Right lobe of liver (tissue), 6 donors: ENCODE measurements around the gene CAB39L. TPM values are rescaled to one million over a fixed set of nuclear protein-coding genes. Genes with fewer than 3 reads are reported as not detected.

ENCODE experiments used
- ATAC-seq, 4 donors: fragments of 200-7000 bp; cut with Tn5 transposase; one replicate each; pipeline ENCODE4 v1.9.1; 2020; ENCODE audit warnings: mild to moderate bottlenecking in 4 of 4, moderate library complexity in 4 of 4
- DNase-seq, 3 donors: peaks; one replicate each; pipeline ENCODE4 v3.0.0-alpha.2; 2020
- H3K27ac ChIP-seq, 3 donors: fragments of 200-600 bp; one replicate each; pipeline ENCODE4 v1.8.0; 2022
- H3K27me3 ChIP-seq, 2 donors: fragments of 200-600 bp; one replicate each; pipeline ENCODE4 v1.8.0; 2022
- H3K36me3 ChIP-seq, 4 donors: fragments of 200-600 bp; sonication (generic) in 1 of 4; one replicate each; pipeline versions ENCODE4 v1.5.1 to v1.8.0; 2017 to 2022; ENCODE audit warnings: control low read depth in 1 of 4
- H3K4me1 ChIP-seq, 4 donors: fragments of 200-600 bp; sonication (generic) in 1 of 4; one replicate each; pipeline versions ENCODE4 v1.5.1 to v1.8.0; 2017 to 2022; ENCODE audit warnings: control low read depth in 1 of 4
- H3K4me3 ChIP-seq, 3 donors: fragments of 200-600 bp; one replicate each; pipeline ENCODE4 v1.8.0; 2022
- H3K9me3 ChIP-seq, 4 donors: fragments of 200-600 bp; sonication (generic) in 1 of 4; one replicate each; pipeline versions ENCODE4 v1.5.1 to v1.8.0; 2017 to 2022; ENCODE audit warnings: control low read depth in 1 of 4
- POLR2A ChIP-seq: fragments of 450-650 bp; IDR thresholded peaks from one replicate; pipeline ENCODE4 v1.6.1; 2017; ENCODE audit warnings: antibody characterized with exemption, mild to moderate bottlenecking
- WGBS: methylation state at CpG from one replicate; pipeline ENCODE4 v1.1.6; 2018; ENCODE audit warnings: low coverage, low lambda C conversion rate; ENCODE audit not compliant: insufficient coverage; ENCODE audit errors: missing lambda C conversion rate; 5-methylcytosine and 5-hydroxymethylcytosine counted together
- intact Hi-C, 2 donors: fragments of 100-400 bp; cut with DNase I; formaldehyde crosslinking; loops; one replicate each; pipeline versions ENCODE4 v1.11.2 to v1.14.1; 2022
- total RNA-seq, 6 experiments: library from RNA; depleted of rRNA in 2 of 6; stranded (reverse); fragments of >200 nt in 2 of 6; fragmentation: NEBNext Ultra II Directional in 3 of 6; extraction: Animal tissue kit (Norgen Biotek cat#: 25700) in 3 of 6; gene quantifications; one replicate each; pipeline versions ENCODE4 v1.1.0 to v1.2.4, GENCODE V29; 2016 to 2023
- TF ChIP-seq, protein P1 (sequence below), 4 donors: fragments of 200-600 bp in 3 of 4; fragments of 450-650 bp in 1 of 4; IDR thresholded peaks; one replicate each; pipeline versions ENCODE4 v1.5.1 to v1.8.0; 2016 to 2022; ENCODE audit warnings: antibody characterized with exemption in 4 of 4, mild to moderate bottlenecking in 2 of 4
- donor health status: DM: no; HTN: yes; CAD: no.
- donor health status: DM: no; HTN: no; CAD: no.
- donor health status: DM: no; HTN: no; CAD: no.
- donor health status: DM: no; HTN: yes; CAD: no.
- donor health status: DM: no; HTN: yes; CAD: no.

The CAB39L gene
- total RNA-seq, 6 experiments from 2014 or later, result 1.9 to 4.1 (median 2.8) TPM

DNA sequence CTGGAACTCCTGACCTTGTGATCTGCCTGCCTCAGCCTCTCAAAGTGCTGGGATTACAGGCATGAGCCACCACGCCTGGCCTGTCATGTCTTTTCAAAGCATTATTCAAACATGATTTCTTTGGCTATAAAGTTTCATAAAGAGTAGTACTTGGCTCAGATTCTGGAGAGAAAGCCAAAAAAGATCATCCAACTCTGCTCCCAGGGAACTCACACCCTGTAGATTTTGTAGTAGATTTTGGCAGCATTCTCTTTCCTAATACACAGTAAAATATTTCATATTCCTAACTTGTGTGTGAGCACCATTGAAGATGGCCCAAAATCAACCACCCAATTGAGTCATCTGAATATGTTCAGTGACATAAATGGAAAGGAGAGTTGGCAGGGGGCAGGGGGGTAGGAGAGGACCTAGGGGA lies 48.4 kb downstream of the CAB39L start:
- Histone ChIP-seq H3K27ac (no peak overlapping the region), H3K36me3 (no peaks in the 10 kb centered on the region), H3K9me3 (no peaks in the 10 kb centered on the region), H3K4me1 (no peaks in the 10 kb centered on the region), H3K27me3 (no peaks in the 10 kb centered on the region), H3K4me3 (no peak overlapping the region)
- WGBS, result 100% methylated on average over 1 of the region's 1 CpG
- TF ChIP-seq, protein P1, sequence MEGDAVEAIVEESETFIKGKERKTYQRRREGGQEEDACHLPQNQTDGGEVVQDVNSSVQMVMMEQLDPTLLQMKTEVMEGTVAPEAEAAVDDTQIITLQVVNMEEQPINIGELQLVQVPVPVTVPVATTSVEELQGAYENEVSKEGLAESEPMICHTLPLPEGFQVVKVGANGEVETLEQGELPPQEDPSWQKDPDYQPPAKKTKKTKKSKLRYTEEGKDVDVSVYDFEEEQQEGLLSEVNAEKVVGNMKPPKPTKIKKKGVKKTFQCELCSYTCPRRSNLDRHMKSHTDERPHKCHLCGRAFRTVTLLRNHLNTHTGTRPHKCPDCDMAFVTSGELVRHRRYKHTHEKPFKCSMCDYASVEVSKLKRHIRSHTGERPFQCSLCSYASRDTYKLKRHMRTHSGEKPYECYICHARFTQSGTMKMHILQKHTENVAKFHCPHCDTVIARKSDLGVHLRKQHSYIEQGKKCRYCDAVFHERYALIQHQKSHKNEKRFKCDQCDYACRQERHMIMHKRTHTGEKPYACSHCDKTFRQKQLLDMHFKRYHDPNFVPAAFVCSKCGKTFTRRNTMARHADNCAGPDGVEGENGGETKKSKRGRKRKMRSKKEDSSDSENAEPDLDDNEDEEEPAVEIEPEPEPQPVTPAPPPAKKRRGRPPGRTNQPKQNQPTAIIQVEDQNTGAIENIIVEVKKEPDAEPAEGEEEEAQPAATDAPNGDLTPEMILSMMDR (IDR thresholded peaks at IDR 0.05), result no peak
- DNase-seq, result no peak
- no peak for ATAC-seq
- intact Hi-C loops, result no loop called here

DNA sequence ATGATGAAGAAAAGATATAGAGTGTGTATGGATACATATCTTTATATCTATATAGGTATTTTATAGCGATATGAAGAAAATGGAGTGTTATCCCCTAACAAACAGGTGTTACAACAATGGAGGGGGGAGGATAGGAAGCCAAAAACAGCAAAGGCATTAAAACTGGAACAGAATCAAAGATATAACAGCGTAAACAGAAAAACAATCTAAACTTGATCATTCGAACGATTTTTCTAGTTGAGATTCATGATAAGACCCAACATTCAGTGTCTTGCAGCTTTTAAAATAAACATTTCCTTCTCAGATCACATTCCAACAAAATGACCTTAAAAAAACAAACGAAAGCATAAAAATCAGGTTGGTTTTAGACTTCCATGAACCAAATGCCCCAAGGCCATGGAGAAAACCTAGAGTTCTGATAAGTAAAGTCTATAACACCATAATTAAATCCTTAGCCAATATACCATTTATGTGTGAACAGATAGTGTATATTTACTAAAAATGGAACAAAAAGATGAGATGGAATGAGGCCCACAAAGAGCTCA lies 55.7 kb downstream of the CAB39L start:
- 46% methylated on average over 5 of the region's 5 CpGs for WGBS
- TF ChIP-seq, protein P1 (IDR thresholded peaks at IDR 0.05), result no peak
- no peak for TF ChIP-seq POLR2A
- DNase-seq (no peak), ATAC-seq (no peak)
- Histone ChIP-seq H3K4me3 (no peak overlapping the region), H3K9me3 (no peaks in the 10 kb centered on the region), H3K27ac (no peak overlapping the region), H3K27me3 (no peaks in the 10 kb centered on the region), H3K36me3 (no peaks in the 10 kb centered on the region), H3K4me1 (no peaks in the 10 kb centered on the region)
- intact Hi-C loops, result no loop called here

DNA sequence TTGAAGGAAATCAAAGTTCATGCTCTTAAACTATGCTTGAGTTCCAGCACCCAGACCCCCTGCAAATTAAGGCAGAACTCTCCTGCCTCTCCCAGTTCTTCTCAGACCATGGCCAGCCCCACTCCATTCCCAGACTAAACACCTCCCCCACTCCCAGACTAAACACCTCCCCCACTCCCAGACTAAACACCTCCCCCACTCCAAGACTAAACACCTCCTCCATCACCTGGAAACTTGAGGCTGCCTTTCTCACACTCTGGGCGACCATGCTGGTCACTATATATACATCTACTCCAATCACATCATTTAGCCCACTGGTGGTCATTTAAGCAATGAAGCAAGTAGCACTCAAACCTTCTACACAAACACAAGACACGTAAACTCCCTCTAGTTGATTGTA lies 57.2 kb downstream of the CAB39L start:
- intact Hi-C loops, result no loop called here
- H3K27me3 ChIP-seq, result no peaks in the 10 kb centered on the region
- ATAC-seq (no peak), DNase-seq (no peak)
- WGBS, result 72% methylated on average over 2 of the region's 2 CpGs
- H3K27ac ChIP-seq, result no peak overlapping the region
- H3K9me3 ChIP-seq, result no peaks in the 10 kb centered on the region
- no peak overlapping the region for H3K4me3 ChIP-seq
- no peaks in the 10 kb centered on the region for H3K4me1 ChIP-seq
- TF ChIP-seq, protein P1 (IDR thresholded peaks at IDR 0.05), result no peak
- TF ChIP-seq POLR2A, result no peak
- H3K36me3 ChIP-seq, result no peaks in the 10 kb centered on the region

DNA sequence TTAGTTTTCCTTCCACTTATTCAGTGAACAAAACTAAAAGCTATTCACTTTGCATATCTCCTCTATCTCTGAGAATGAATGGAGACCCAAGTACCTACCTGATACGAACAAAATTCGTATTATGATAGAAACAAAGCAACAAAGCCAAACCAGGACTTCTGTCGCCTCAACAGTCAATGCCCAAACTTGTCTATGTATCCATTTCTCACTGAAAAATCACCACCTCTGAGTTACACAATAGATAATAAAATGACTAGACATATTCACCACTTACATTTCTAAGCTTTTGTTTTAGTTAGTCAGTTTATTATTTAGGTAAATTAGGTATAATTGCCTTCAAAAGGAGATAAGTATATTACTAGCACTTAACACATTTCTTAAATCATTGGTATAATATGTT lies 67.7 kb downstream of the CAB39L start:
- intact Hi-C loops, result no loop called here
- DNase-seq, result no peak
- Histone ChIP-seq H3K36me3 (no peaks in the 10 kb centered on the region), H3K4me1 (no peaks in the 10 kb centered on the region), H3K27me3 (no peaks in the 10 kb centered on the region), H3K9me3 (no peaks in the 10 kb centered on the region), H3K27ac (no peak overlapping the region), H3K4me3 (no peak overlapping the region)
- ATAC-seq, result no peak
- no peak for TF ChIP-seq POLR2A
- TF ChIP-seq, protein P1 (IDR thresholded peaks at IDR 0.05), result no peak
- 59% methylated on average over 3 of the region's 3 CpGs for WGBS
